Stimulated activated CD8-positive, alpha-beta memory T cell treated with anti-CD3 and anti-CD28 coated beads, Interleukin-7, amount 100 ng/mL, for 24 hours (primary cell): ENCODE measurements around the gene ATG3.
"Not testable (repeated sequence)": the region's sequence is repeated elsewhere in the genome, so short reads cannot be mapped to it uniquely, and the experiment has no call there.

ENCODE experiments used
- DNase-seq: peaks from one replicate; pipeline ENCODE4 v3.0.0-alpha.2; 2020; ENCODE audit warnings: low read depth

The ATG3 gene

GRCh38 chr3:112498914-112499711, 62.6 kb downstream of the ATG3 start, which contains the start of gene BTLA:
BTLA (minus strand) TSS chr3:112499472; CDS start chr3:112499358, 114 bp downstream.
- no peak for DNase-seq

GRCh38 chr3:112497897-112498548, 63.7 kb downstream of the ATG3 start:
- no peak for DNase-seq

- no peak for DNase-seq
These were observed 65.2 kb downstream of the ATG3 start for GRCh38 chr3:112496366-112497067.

- not testable (repeated sequence) for DNase-seq
These were observed 67.4 kb downstream of the ATG3 start for GRCh38 chr3:112494448-112494767.

- DNase-seq, result no peak
These were observed 69.6 kb downstream of the ATG3 start for GRCh38 chr3:112492124-112492523.

GRCh38 chr3:112491373-112491772, 70.4 kb downstream of the ATG3 start:
- no peak for DNase-seq

- no peak for DNase-seq
These were observed 71.9 kb downstream of the ATG3 start for GRCh38 chr3:112489674-112490479.

GRCh38 chr3:112486811-112487505, 74.8 kb downstream of the ATG3 start:
- DNase-seq, result no peak

- no peak for DNase-seq
These were observed 77.4 kb downstream of the ATG3 start for GRCh38 chr3:112484352-112484751.

- DNase-seq, result no peak
These were observed 79.1 kb downstream of the ATG3 start for GRCh38 chr3:112482675-112483074.
